Dermis blood vessel endothelial cell (primary cell): ENCODE results near the gene NPAS3. TPM values are rescaled to one million over a fixed set of nuclear protein-coding genes. Genes with fewer than 3 reads are reported as not detected.

Experiments used
- DNase-seq: peaks from one replicate; pipeline ENCODE4 v3.0.0; 2010
- total RNA-seq: library from RNA; depleted of rRNA; stranded (reverse); fragments of >200 nt; gene quantifications from 2 replicates; pipeline ENCODE4 v1.2.3, GENCODE V29; 2014

Gene NPAS3
- total RNA-seq, 1 donor from 2014 or later, result not detected

GRCh38 chr14:32940711-32941667 lies 2.3 kb downstream of the NPAS3 start:
- DNase-seq, result no peak

- no peak for DNase-seq
Measured at GRCh38 chr14:32941668-32942065, 3.0 kb downstream of the NPAS3 start.

DNA sequence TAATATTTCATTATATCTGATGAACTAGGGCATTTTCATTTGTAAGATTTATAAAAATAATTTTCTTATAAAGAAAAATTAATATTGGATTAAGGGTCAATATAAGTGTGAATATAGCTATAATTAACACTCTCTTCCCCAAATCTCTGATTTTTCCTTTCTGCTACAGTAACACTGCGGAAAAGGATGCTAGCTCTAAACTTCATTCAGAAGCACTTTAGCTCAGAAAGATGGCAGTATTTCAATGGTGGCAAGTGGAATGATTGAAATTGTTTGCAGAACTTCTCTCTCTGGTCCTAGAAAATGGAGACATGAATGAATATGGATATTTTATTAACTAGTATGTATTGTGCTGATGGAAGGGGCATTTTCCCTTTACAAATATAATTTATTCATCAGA lies 8.4 kb downstream of the NPAS3 start:
- no peak for DNase-seq

- DNase-seq, result no peak
Measured at GRCh38 chr14:32947792-32948191, 9.1 kb downstream of the NPAS3 start.

DNA sequence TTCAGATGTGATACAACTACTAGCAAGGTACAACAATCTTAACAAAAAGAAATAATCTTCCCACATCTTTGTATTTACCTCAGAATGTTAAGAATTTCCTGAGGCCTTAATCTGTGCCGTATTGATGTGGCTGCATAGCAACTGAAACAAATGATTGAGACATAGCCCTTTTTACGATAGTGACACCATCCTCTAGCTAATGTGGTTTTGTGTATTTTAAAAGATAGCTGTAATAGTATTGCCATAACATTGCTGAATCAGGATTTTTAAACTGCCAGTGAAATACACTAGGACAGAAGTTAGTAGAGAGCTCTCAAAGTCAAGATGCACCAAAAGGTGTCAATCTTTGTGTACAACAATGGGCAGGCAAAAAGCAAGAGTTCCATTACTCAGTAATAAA lies 11.9 kb downstream of the NPAS3 start:
- DNase-seq, result no peak

DNA sequence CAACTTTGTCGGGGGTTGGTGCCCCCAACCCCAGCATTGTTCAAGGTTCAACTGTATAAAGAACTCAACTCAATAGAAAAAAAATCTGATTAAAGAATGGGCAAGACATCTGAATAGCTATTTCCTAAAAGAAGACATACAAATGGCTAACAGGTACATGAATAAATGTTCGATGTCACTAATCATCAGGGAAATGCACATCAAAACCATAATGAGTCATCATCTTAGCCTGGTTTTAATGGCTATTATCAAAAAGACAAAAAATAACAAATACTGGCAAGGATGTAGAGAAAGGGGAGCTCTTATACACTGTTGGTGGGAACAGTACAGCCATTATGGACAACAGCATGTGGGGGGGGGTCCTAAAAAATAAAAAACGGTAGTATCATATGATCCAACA lies 28.7 kb downstream of the NPAS3 start:
- DNase-seq, result no peak

- no peak for DNase-seq
Measured at GRCh38 chr14:32968972-32969544, 30.4 kb downstream of the NPAS3 start.

GRCh38 chr14:32977913-32978312 lies 39.2 kb downstream of the NPAS3 start:
- no peak for DNase-seq

- DNase-seq, result no peak
Measured at GRCh38 chr14:32978691-32979255, 40.1 kb downstream of the NPAS3 start.

DNA sequence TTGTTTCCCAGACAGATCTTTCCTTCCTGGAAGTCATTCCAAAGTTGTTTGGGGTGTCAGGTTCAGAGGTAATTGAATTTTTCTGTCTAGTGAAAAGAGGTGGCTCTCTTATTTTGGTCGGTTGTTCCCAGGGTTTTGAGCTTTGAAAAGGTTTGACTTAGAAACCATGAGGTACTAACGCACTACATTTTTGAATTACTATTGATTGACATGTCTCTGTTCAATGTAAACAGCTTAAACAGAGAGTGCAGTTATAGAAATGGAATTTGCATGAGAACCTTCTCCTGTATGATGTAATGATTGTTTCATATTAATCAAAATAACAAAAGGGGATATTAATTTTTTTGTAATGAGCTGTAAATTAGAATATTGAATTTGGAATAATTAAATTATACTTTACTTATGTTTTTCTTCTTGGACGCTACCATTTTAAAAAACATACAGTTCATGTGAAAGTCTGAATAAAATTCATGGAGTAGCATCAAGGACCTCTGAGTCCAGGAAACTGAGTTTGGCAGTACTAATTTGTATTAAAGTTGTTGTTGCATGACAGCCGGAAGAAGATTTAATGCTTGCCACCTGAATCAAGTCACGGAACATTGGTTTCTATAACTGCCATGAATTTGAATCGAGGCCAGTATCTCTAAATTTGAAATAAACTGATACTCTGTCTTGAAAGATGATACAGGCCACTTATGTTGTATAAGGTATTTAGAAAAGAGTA lies 41.7 kb downstream of the NPAS3 start:
- no peak for DNase-seq

DNA sequence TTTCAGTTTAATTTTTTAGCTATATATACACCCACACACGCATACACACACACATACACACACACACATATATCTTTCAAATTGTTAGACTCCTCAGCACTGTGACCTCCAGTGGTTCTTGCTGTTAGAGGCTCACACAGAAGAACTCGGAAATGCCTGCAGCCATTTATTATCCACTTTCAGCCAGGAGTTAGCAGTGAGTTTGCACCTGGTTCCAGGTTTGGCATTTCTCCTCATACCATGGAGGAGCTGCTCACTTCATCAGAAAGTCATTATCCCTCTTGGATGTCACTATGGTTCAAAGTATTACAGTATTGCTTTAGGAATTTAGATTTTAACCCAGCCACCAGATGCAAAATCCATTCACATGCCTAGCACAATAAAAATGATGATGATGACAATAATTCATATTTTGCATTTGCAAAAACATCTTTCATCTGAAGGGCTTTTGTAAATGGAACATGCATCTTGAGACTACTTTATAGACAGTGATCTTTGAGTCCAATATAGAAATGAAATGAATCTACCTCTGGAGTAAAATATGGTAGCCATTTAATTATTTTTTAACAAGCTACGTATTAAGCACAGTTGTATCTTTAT lies 42.3 kb downstream of the NPAS3 start:
- DNase-seq, result no peak

GRCh38 chr14:32984241-32984930 lies 45.7 kb downstream of the NPAS3 start:
- no peak for DNase-seq

DNA sequence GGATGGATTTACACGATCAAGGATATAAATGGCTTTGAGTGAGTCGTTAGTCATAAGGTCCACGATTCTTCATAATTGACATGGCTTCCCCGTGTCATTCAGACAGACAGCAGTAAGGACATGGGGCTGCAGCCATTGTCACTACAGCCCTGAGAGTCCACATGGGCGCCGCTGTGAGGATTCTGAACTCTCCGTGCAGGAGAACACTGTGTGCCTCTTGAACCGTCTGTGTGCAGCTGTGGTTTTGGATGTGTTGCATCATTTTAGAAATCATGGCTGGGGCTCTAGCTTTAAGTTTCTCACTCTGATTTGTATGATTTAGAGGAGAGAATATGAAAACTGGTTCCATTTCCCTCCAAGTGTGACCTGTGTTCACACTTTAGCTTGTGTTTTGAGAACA lies 47.2 kb downstream of the NPAS3 start:
- no peak for DNase-seq

DNA sequence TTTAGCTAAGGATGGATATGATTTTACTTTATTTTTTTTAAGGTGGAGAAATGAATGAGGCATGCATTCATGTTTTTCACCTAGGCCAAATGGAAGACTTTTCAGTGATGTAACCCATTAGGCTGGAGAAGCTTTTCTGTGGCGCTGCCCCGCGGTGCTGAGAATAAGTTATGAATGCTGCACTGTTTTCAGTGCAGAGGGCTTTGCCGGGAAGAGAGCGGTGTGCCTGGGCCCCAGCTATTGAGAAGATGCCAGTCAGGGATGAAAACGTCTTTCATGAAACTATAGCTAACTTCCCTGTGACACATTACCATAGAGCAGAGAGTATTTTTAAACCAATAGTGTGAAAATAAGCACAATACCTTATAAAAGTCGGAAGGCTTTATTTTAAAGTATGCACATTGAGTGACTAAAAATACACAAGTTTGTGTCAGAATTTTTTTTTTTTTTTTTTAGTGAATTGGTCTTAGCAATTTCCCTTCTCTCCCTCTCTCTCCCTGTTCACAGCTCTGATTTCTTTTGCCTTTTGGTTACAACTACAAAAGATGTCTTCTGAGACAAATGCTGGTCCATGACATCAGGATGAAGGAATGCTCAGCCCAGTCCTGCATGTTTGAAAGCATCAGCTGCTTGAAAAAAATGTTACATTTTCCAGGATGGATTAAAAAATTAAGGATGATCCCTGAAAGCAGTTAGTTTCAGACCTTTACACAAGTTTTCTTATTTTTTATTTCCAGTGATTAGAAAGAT lies 48.3 kb downstream of the NPAS3 start:
- DNase-seq, result no peak

- no peak for DNase-seq
Measured at GRCh38 chr14:32991691-32992090, 53.0 kb downstream of the NPAS3 start.

- DNase-seq, result no peak
Measured at GRCh38 chr14:32993921-32994320, 55.2 kb downstream of the NPAS3 start.

DNA sequence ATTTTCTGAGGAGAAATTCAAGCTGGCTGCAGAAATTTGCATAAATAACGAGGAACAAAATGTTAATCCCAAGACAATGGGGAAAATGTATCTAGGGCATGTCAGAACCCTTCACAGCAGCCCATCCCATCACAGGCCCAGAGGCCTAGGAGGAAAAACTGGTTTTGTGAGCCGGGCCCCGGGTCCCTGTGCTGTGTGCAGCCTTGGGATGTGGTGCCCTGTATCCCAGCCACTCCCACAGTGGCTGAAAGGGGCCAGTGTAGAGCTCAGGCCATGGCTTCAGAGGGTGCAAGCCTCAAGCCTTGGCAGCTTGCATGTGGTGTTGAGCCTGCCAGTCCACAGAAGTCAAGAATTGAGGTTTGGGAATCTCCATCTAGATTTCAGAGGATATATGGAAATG lies 57.7 kb downstream of the NPAS3 start:
- no peak for DNase-seq

- DNase-seq, result peak; percentile 49
Measured at GRCh38 chr14:32998433-32998832, 59.8 kb downstream of the NPAS3 start.

DNA sequence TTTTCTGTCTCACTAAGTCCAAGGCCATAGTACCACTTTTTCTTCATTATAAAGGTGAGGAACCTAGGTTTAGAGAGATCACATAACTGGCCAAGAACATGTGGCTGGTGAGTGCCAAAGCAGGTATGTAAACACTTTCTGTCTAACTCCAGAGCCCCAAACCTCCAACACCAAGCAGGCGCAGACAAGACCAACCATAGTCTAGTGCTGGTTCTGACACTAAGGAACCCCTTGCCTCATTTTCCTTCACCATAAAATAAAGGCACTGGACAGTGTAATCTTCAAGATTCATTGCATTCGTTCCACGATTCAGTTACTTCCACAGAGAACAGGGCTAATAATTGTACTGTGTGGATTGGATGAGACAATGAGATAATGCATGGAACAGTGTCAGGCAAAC lies 71.0 kb downstream of the NPAS3 start:
- no peak for DNase-seq

DNA sequence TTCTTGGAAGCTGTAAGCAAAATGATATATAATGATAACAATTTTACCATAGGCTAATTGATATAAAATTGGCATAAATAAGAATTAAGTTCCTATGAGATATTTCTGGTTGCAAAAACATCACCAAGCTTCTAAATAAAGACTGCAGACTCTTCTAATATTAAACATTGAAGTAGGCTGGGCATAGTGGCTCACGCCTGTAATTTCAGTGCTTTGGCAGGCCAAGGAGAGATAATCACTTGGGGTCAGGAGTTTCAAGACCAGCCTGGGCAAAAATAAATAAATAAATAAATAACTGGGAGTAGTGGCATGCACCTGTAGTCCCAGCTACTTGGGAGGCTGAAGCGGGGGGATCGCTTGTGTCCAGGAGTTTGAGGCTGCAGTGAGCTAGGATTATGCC lies 71.8 kb downstream of the NPAS3 start:
- no peak for DNase-seq

- DNase-seq, result no peak
Measured at GRCh38 chr14:33014710-33015109, 76.0 kb downstream of the NPAS3 start.
